HUES48 (cell line): ENCODE data around the gene CBX6.

ENCODE experiments used
- H3K27ac ChIP-seq: one replicate; pipeline ENCODE4 v1.7.0; 2013; ENCODE audit warnings: low read depth, low read length, inconsistent platforms
- H3K27me3 ChIP-seq: 2 replicates; pipeline ENCODE4 v1.6.1; 2013; ENCODE audit warnings: mild to moderate bottlenecking, low read length; ENCODE audit not compliant: control insufficient read depth, insufficient read depth
- H3K36me3 ChIP-seq: 2 replicates; pipeline ENCODE4 v1.6.1; 2013; ENCODE audit warnings: low read length; ENCODE audit not compliant: control insufficient read depth, insufficient read depth
- H3K4me1 ChIP-seq: 2 replicates; pipeline ENCODE4 v1.6.1; 2013; ENCODE audit warnings: mild to moderate bottlenecking, low read length; ENCODE audit not compliant: control insufficient read depth, insufficient read depth
- H3K4me3 ChIP-seq: 2 replicates; pipeline ENCODE4 v1.5.1; 2013; ENCODE audit warnings: mild to moderate bottlenecking, low read depth, low read length
- H3K9ac ChIP-seq: 2 replicates; pipeline ENCODE4 v1.6.1; 2013; ENCODE audit warnings: mild to moderate bottlenecking, low read depth, low read length, moderate library complexity
- H3K9me3 ChIP-seq: 2 replicates; pipeline ENCODE4 v1.6.1; 2013; ENCODE audit warnings: low read length; ENCODE audit not compliant: control insufficient read depth, insufficient read depth

Gene CBX6

DNA sequence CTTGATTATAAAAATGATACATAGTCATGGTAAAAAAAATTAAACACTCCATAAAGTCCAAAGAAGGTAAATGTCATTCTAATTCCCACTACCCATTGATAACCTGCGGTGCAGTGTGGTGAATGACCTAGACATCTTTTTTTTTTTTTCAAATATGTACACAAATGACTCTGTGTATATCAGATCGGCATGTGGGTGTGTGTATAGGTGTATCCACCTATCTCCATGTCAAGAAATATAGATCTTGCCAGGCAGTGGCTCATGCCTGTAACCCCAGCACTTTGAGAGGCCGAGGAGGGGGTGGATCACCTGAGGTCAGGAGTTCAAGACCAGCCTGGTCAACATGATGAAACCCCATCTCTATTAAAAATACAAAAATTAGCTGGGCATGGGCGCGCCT is 18.4 kb upstream of the CBX6 start:
- H3K4me1 ChIP-seq: no peaks in the 10 kb centered on the region
- no peak overlapping the region for H3K27ac ChIP-seq
- H3K4me3 ChIP-seq: no peak overlapping the region
- H3K9ac ChIP-seq: no peak overlapping the region
- H3K27me3 ChIP-seq: no peaks in the 10 kb centered on the region
- no peaks in the 10 kb centered on the region for H3K9me3 ChIP-seq
- H3K36me3 ChIP-seq: no peaks in the 10 kb centered on the region

DNA sequence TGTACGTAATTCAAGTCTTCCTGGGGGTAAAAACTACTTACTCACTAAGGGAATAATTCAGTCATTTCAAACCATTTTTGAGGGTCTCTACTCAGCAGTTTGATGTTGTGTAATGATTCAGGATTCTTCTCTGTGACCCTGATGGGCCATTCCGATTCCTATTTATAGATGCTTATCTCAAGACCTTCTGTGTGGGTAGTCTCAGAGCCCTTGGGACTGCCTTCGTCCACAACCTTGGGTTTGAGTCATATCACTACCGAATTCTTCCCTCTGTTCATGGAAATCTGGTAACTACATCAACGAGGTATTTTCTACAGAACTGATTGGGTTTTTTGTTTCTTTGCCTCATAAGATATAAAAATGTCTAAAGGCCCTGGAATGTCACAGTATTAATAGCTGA is 14.3 kb upstream of the CBX6 start:
- H3K4me1 ChIP-seq: no peaks in the 10 kb centered on the region
- H3K9me3 ChIP-seq: no peaks in the 10 kb centered on the region
- H3K4me3 ChIP-seq: no peak overlapping the region
- no peaks in the 10 kb centered on the region for H3K27me3 ChIP-seq
- H3K36me3 ChIP-seq: no peaks in the 10 kb centered on the region
- H3K9ac ChIP-seq: no peak overlapping the region
- no peak overlapping the region for H3K27ac ChIP-seq

DNA sequence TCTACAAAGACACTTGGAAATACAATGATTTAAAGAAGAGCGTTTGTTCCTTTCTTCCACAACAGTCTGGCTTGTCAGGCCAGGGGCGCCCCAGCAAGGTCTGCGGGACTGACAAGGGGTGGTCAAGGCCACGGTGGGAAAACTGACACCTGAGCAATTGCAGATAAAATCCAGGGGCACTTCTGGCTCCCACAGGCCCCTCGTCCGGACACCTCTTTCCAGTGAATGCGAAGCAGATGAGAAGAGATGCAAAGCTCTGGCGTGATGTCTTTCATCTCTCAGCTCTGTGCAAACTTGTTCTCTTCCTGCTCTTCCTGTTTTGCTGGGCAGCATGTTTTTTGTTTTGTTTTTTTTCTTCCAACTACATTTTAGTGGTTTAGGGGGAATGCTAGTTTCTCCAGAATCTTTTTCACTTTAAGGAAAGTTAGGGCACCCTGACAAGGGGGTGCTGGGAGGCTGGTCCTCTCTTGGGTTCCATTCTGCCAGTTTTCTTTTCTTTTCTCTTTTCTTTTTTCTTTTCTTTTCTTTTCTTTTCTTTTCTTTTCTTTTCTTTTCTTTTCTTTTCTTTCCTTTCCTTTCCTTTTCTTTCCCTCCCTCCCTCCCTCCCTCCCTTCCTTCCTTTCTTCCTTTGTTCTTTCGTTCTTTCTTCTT is 11.1 kb upstream of the CBX6 start:
- no peak overlapping the region for H3K27ac ChIP-seq
- no peaks in the 10 kb centered on the region for H3K27me3 ChIP-seq
- H3K4me3 ChIP-seq: no peak overlapping the region
- no peaks in the 10 kb centered on the region for H3K9me3 ChIP-seq
- no peaks in the 10 kb centered on the region for H3K4me1 ChIP-seq
- H3K9ac ChIP-seq: no peak overlapping the region
- H3K36me3 ChIP-seq: no peaks in the 10 kb centered on the region

DNA sequence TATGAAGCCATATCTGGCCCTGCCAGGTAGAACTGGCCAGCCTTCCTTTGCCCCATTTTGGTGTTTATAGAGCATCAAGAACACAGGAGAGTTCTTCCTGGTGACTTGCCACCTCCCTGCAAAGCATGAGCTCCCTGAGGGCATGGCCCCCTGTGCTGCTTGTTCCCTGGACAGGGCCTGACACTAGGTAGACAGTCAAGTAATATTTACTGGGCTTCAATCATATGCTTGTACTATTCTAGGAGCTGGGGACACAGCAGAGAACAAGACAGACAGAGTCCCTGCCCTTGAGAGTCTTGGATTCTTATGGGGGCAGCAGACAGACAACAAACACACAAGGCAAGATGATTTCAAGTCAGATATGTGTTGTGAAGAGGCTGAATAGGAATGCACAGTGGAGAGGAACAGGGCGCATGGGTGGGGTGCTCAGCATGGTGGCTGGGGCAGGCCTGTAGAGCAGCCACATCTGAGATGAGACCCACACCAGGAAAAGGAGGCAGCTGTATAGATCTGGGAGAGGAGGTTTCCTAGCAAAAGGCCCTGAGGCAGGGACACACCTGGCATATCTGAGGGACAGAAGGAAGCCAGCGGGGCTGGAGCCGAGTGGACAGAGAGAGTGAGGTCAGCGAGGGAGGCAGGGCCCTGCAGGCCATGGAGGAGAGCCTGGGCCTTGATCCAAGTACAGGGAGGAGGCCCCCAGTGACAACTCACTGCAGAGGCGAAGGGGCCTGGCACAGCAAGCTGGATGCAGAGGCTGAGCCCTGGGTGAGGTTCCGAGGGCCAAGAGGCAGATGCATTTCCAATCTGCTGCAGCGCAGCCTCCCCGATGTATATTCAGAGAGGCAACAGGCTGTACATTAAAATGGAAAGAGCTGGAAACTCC is 10.2 kb upstream of the CBX6 start:
- no peak overlapping the region for H3K27ac ChIP-seq
- no peak overlapping the region for H3K9ac ChIP-seq
- no peaks in the 10 kb centered on the region for H3K27me3 ChIP-seq
- no peaks in the 10 kb centered on the region for H3K9me3 ChIP-seq
- no peak overlapping the region for H3K4me3 ChIP-seq
- H3K4me1 ChIP-seq: no peaks in the 10 kb centered on the region
- no peaks in the 10 kb centered on the region for H3K36me3 ChIP-seq

DNA sequence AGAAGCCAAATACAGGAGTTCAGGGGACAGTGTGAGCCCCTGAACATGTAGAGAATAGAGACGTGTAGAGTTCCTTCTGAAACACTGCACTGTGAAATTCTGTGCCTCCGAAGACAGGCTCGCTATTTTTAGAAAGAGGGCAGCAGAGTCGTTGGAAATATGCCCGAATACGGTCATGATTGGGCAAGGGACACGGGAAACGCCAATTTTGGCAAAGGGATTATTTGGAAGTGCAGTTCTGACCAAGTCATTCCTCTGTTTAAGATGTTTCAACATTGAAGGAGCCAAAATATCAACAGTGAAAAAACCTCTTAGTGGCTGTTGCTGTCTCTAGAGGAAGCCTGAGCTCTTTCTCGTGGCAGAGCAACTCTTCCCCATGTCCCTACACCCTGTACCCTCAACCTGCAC is 9.5 kb upstream of the CBX6 start:
- Histone ChIP-seq H3K4me1 (no peaks in the 10 kb centered on the region), H3K9me3 (no peaks in the 10 kb centered on the region), H3K27me3 (no peaks in the 10 kb centered on the region), H3K27ac (no peak overlapping the region), H3K36me3 (no peaks in the 10 kb centered on the region), H3K9ac (no peak overlapping the region), H3K4me3 (no peak overlapping the region)

DNA sequence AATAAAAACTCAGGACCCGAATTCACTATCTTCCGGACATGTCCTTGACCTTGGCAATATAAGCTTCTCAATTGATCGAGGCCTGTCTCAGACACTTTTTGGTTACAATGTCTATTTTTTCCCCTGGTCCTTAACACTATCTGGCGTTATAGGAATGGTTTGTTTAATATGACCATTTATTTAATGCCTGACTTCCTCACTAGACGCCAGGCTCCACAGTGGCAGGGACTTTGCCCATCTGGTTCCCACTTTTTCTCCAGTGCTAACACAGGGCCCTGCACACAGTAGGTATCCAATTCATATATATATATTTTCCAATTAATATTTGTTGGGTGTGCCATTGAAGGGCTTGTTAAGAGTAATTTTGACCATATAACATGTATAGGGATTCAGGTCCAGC is 7.9 kb upstream of the CBX6 start:
- H3K4me3 ChIP-seq: no peak overlapping the region
- no peaks in the 10 kb centered on the region for H3K9me3 ChIP-seq
- H3K4me1 ChIP-seq: peaks cover 5% of the 10 kb centered on the region; the same call in 1 of the 2 replicates
- no peak overlapping the region for H3K27ac ChIP-seq
- H3K27me3 ChIP-seq: no peaks in the 10 kb centered on the region
- H3K9ac ChIP-seq: no peak overlapping the region
- H3K36me3 ChIP-seq: no peaks in the 10 kb centered on the region

DNA sequence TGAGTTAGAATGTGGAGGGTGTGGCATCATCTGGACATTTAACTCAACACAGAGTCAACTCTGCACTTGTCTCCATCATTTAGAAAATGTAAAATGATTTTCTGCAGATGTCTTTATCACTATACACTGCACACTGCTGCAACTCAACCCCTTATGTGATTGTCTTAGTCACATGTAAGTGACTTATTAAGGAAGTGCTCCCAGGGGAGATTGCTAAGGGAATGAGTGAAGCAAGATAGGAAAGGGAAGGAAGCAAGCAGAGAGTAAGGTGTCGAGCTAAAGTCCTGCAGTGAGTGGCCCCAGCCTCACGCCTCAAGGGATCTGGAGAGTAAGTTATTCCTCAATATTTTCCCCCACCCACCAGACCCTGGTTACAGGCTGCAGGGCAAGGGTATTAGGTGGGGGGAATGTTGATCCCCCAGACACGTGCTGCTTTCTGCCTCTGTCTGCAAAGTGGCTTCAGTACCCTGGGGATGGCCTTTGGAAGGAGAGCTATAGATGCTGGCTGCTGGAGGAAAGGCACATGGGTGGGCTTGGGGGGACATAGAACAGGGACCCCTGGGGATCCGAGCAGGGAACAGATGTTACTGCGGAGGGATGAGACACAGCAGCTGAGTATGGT is 7.2 kb upstream of the CBX6 start:
- no peaks in the 10 kb centered on the region for H3K27me3 ChIP-seq
- no peak overlapping the region for H3K27ac ChIP-seq
- H3K4me1 ChIP-seq: peaks cover 5% of the 10 kb centered on the region; the same call in 1 of the 2 replicates
- no peak overlapping the region for H3K4me3 ChIP-seq
- H3K9me3 ChIP-seq: no peaks in the 10 kb centered on the region
- H3K36me3 ChIP-seq: no peaks in the 10 kb centered on the region
- H3K9ac ChIP-seq: no peak overlapping the region

DNA sequence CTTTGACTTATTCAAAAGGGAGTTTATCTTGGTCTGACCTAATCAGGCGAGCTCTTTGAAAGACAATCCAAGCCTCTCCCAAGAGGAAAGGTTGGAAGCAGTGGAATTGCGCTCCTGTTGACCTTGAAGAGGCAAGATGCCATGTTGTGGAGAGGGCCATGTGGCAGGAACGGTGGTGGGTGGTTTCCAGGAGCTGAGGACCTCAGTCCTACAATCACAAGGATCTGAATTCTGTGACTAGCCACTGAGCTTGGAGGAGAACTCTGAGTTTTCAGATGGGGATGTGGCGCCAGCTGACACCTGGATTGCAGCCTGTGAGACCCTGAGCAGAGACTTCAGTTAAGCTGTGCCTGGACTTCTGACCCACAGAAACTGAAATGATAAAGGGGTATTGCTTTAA is 6.0 kb upstream of the CBX6 start:
- H3K27ac ChIP-seq: no peak overlapping the region

DNA sequence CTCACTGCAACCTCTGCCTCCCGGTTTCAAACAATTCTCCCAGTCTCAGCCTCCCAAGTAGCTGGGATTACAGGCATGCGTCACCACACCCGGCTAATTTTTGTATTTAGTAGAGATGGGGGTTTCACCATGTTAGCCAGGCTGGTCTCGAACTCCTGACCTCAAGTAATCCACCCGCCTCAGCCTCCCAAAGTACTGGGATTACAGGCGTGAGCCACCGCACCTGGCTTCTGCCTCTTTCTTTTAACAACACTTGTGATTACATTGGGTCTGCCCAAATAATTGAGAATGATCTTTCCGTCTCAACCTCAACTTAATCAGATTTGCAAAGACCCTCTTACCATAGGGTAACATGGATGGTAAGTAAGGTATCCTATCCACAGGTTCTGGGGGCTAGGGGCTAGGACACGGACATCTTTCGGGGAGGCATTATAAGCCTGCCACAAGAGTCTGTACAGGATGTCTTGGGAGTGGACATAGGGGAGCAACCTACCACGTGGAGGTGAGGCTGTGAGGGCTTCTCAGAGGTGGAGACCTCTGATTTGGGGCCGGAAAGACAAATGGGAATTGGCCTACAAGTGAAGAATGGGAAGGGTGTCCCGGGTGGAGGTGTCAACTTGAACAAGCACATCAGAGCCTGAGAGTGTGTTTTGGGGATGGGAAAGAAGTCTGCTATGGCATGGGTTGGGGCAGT is 2.7 kb upstream of the CBX6 start:
- no peaks in the 10 kb centered on the region for H3K27me3 ChIP-seq
- H3K4me1 ChIP-seq: peaks cover 14% of the 10 kb centered on the region
- H3K27ac ChIP-seq: no peak overlapping the region
- H3K9me3 ChIP-seq: no peaks in the 10 kb centered on the region
- H3K36me3 ChIP-seq: peaks cover 5% of the 10 kb centered on the region
- H3K4me3 ChIP-seq: no peak overlapping the region
- no peak overlapping the region for H3K9ac ChIP-seq

More for the DNA sequence above, 6.0 kb upstream of the CBX6 start:
- Histone ChIP-seq H3K9me3 (no peaks in the 10 kb centered on the region), H3K4me1 (peaks cover 14% of the 10 kb centered on the region), H3K9ac (no peak overlapping the region), H3K36me3 (no peaks in the 10 kb centered on the region), H3K27me3 (no peaks in the 10 kb centered on the region), H3K4me3 (no peak overlapping the region)

DNA sequence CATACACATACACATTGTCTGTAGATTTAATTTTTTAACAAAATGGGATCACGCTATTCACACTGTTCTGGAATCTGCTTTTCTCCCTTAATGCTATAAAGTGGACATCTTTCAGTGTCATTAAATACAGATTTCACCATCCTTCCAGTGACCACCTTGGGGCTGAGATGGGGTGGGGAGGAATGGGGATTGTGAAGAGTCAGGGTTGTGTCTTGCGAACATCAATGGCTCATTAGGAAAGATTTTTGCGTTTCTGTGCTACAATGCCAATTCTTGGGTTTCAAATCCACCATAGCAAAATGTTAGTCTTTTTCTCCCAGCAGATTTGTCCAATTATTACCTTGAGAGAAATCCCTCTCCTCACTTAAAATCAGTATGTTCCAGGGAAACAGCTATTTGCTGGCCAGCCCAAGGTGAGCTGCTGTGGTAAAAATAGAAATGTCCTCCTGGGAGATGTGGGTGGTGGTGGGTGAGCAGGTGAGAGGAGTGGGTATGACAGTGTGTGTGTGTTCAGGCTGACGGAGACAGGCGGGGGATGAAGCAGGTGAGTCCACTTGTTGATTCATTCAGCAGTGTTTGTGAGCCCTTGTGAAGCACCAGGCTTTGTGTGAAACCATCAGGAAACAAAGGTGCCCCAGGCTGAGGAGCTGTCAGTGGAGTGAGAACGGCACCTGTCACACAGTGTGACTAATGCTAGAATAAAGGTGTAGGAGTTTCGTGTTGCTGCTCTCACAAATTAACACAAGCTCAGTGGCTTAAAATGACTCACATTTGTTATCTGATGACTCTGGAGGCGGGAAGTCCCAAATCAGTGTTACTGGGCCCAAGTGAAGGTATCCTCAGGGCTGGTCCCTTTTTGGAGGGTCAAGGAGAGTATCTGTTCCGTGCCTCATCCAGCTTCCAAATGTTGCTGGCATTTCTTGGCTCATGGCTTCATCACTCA is 1.7 kb upstream of the CBX6 start:
- Histone ChIP-seq H3K27ac (peak overlapping the region; percentile 86), H3K9ac (no peak overlapping the region), H3K27me3 (no peaks in the 10 kb centered on the region), H3K4me3 (peak overlapping the region; percentile 88), H3K9me3 (no peaks in the 10 kb centered on the region), H3K4me1 (peaks cover 18% of the 10 kb centered on the region), H3K36me3 (peaks cover 12% of the 10 kb centered on the region)
